SU-DHL-6 (cell line): ENCODE results near the gene OCSTAMP.

Experiments
- H2AFZ ChIP-seq: fragments of 200-600 bp; sonication (generic); 2 replicates; pipeline ENCODE4 v1.6.1; 2014; ENCODE audit warnings: low read depth, mild to moderate bottlenecking, moderate library complexity, mixed read lengths, antibody characterized with exemption, low read length; ENCODE audit not compliant: severe bottlenecking
- H3F3A ChIP-seq: fragments of 200-600 bp; shearing (Covaris generic); 2 replicates; pipeline ENCODE4 v1.6.0; 2016; ENCODE audit warnings: antibody characterized with exemption, mild to moderate bottlenecking; ENCODE audit not compliant: insufficient read depth
- H3K27ac ChIP-seq: fragments of 200-600 bp; sonication (generic); 2 replicates; pipeline ENCODE4 v1.5.1; 2016; ENCODE audit warnings: low read depth, mild to moderate bottlenecking, low read length, moderate library complexity, mixed read lengths
- H3K27me3 ChIP-seq: fragments of 200-600 bp; sonication (generic), shearing (Covaris generic); 2 replicates; pipeline ENCODE4 v1.6.0; 2014; ENCODE audit warnings: mild to moderate bottlenecking, low read length
- H3K36me3 ChIP-seq: fragments of 200-600 bp; sonication (generic); 2 replicates; pipeline ENCODE4 v1.6.1; 2014; ENCODE audit warnings: mild to moderate bottlenecking, low read length, mixed read lengths
- H3K4me2 ChIP-seq: fragments of 300-600, 200-600 bp; shearing (Covaris generic), sonication (generic); 2 replicates; pipeline ENCODE4 v1.6.0; 2014; ENCODE audit warnings: low read length, low read depth, mild to moderate bottlenecking; ENCODE audit not compliant: poor library complexity, severe bottlenecking
- H3K4me3 ChIP-seq: fragments of 200-600 bp; sonication (generic); 2 replicates; pipeline ENCODE4 v1.5.1; 2014; ENCODE audit warnings: antibody characterized with exemption, low read length, mild to moderate bottlenecking, mixed read lengths; ENCODE audit not compliant: insufficient read depth, poor library complexity, severe bottlenecking
- H3K79me2 ChIP-seq: fragments of 200-600 bp; sonication (generic); 2 replicates; pipeline ENCODE4 v1.6.1; 2014; ENCODE audit warnings: mild to moderate bottlenecking, low read length, moderate library complexity; ENCODE audit not compliant: insufficient read depth
- H3K9ac ChIP-seq: fragments of 200-600 bp; sonication (generic); 2 replicates; pipeline ENCODE4 v1.7.0; 2014; ENCODE audit warnings: mild to moderate bottlenecking, low read length
- H3K9me2 ChIP-seq: fragments of 200-600 bp; sonication (generic); replicated peaks from 2 replicates; pipeline ENCODE4 v1.6.1; 2014; ENCODE audit warnings: low read length; ENCODE audit not compliant: insufficient read depth
- H3K9me3 ChIP-seq: fragments of 200-600 bp; sonication (generic); 2 replicates; pipeline ENCODE4 v1.6.1; 2014; ENCODE audit warnings: low read length, mixed read lengths; ENCODE audit not compliant: insufficient read depth
- H4K20me1 ChIP-seq: fragments of 200-600 bp; sonication (generic); 2 replicates; pipeline ENCODE4 v1.6.1; 2014; ENCODE audit warnings: low read depth, mild to moderate bottlenecking, antibody characterized with exemption, low read length, moderate library complexity, mixed read lengths
- CTCF ChIP-seq: fragments of 200-600 bp; sonication (generic); IDR thresholded peaks from one replicate; pipeline ENCODE4 v1.5.1; 2017; ENCODE audit warnings: antibody characterized with exemption, mild to moderate bottlenecking, low read length, moderate library complexity; ENCODE audit not compliant: insufficient read depth, poor library complexity, severe bottlenecking
- EZH2phosphoT487 ChIP-seq: fragments of 200-600 bp; sonication (generic), shearing (Covaris generic); conservative IDR thresholded peaks from 2 replicates; pipeline ENCODE4 v1.6.1; 2018; ENCODE audit warnings: mild to moderate bottlenecking, antibody characterized with exemption, low read length, moderate library complexity, mixed read lengths

Gene OCSTAMP

GRCh38 chr20:46505506-46505905 is 44.9 kb downstream of the OCSTAMP start:
- Histone ChIP-seq H3K36me3 (no peaks in the 10 kb centered on the region), H3K9ac (no peak overlapping the region), H3K4me2 (no peak overlapping the region), H3K9me2 (no peaks in the 10 kb centered on the region), H3K9me3 (peaks cover 28% of the 10 kb centered on the region; the same call in 1 of the 2 replicates), H3K79me2 (no peaks in the 10 kb centered on the region), H3K4me3 (no peak overlapping the region), H2AFZ (no peak overlapping the region), H3K27me3 (no peaks in the 10 kb centered on the region), H3F3A (no peaks in the 10 kb centered on the region), H3K27ac (no peak overlapping the region), H4K20me1 (no peaks in the 10 kb centered on the region)
- TF ChIP-seq EZH2phosphoT487 (no peak), CTCF (no peak)

GRCh38 chr20:46501961-46502360 is 48.5 kb downstream of the OCSTAMP start:
- Histone ChIP-seq H3F3A (no peaks in the 10 kb centered on the region), H3K9me3 (peaks cover 28% of the 10 kb centered on the region; the same call in 1 of the 2 replicates), H3K79me2 (no peaks in the 10 kb centered on the region), H3K36me3 (no peaks in the 10 kb centered on the region), H4K20me1 (no peaks in the 10 kb centered on the region), H3K9me2 (no peaks in the 10 kb centered on the region), H3K4me2 (no peak overlapping the region), H3K4me3 (no peak overlapping the region), H3K27me3 (no peaks in the 10 kb centered on the region), H3K9ac (no peak overlapping the region), H2AFZ (no peak overlapping the region), H3K27ac (no peak overlapping the region)
- TF ChIP-seq EZH2phosphoT487 (no peak), CTCF (no peak)

- no peak overlapping the region for H3K4me2 ChIP-seq
- no peaks in the 10 kb centered on the region for H3K27me3 ChIP-seq
- H3K27ac ChIP-seq: no peak overlapping the region
- no peak for TF ChIP-seq CTCF
- no peak for TF ChIP-seq EZH2phosphoT487
- H3K79me2 ChIP-seq: no peaks in the 10 kb centered on the region
- no peak overlapping the region for H3K9ac ChIP-seq
- no peaks in the 10 kb centered on the region for H3K9me2 ChIP-seq
- H2AFZ ChIP-seq: no peak overlapping the region
- H3K4me3 ChIP-seq: no peak overlapping the region
- H3K36me3 ChIP-seq: no peaks in the 10 kb centered on the region
- no peaks in the 10 kb centered on the region for H3F3A ChIP-seq
- H3K9me3 ChIP-seq: peaks cover 28% of the 10 kb centered on the region; the same call in 1 of the 2 replicates
- no peaks in the 10 kb centered on the region for H4K20me1 ChIP-seq
These were observed 49.0 kb downstream of the OCSTAMP start for GRCh38 chr20:46501337-46501942.
